GM23338 (cell line): ENCODE measurements around the gene MSRB1. TPM values are rescaled to one million over a fixed set of nuclear protein-coding genes. Genes with fewer than 3 reads are reported as not detected.
A peak's percentile ranks its signal among the peaks of the same experiment; 100 is the strongest.

ENCODE experiments used
- ATAC-seq: fragments of 200-7000 bp; cut with Tn5 transposase; 3 replicates; pipeline ENCODE4 v1.9.1; 2020
- DNase-seq: peaks from one replicate; pipeline ENCODE4 v3.0.0-alpha.2; 2015; ENCODE audit warnings: low spot score
- H2AFZ ChIP-seq: fragments of 200-600 bp; sonication (generic); 2 replicates; pipeline ENCODE4 v1.8.0; 2016; ENCODE audit warnings: antibody characterized with exemption, mild to moderate bottlenecking, moderate library complexity
- H3F3A ChIP-seq: fragments of 200-600 bp; sonication (generic); replicated peaks from 2 replicates; pipeline ENCODE4 v1.8.0; 2017; ENCODE audit warnings: antibody characterized with exemption, mixed run types, low read depth
- H3K27ac ChIP-seq: fragments of 200-600 bp; sonication (generic); 2 replicates; pipeline ENCODE4 v1.6.1; 2016; ENCODE audit warnings: low read depth
- H3K27me3 ChIP-seq: fragments of 200-600 bp; sonication (generic); 2 replicates; pipeline ENCODE4 v1.8.0; 2016; ENCODE audit warnings: mild to moderate bottlenecking, mixed run types, moderate library complexity; ENCODE audit not compliant: insufficient read depth
- H3K36me3 ChIP-seq: fragments of 200-600 bp; sonication (generic); 2 replicates; pipeline ENCODE4 v1.8.0; 2016; ENCODE audit warnings: mild to moderate bottlenecking; ENCODE audit not compliant: insufficient read depth
- H3K4me1 ChIP-seq: fragments of 200-600 bp; sonication (generic); 2 replicates; pipeline ENCODE4 v1.8.0; 2016; ENCODE audit warnings: mild to moderate bottlenecking, moderate library complexity; ENCODE audit not compliant: insufficient read depth
- H3K4me2 ChIP-seq: fragments of 200-600 bp; sonication (generic); 2 replicates; pipeline ENCODE4 v1.7.1; 2017; ENCODE audit warnings: mixed run types
- H3K4me3 ChIP-seq: fragments of 200-600 bp; sonication (generic); 2 replicates; pipeline ENCODE4 v1.6.1; 2016; ENCODE audit warnings: mixed run types
- H3K79me2 ChIP-seq: fragments of 200-600 bp; sonication (generic); replicated peaks from 2 replicates; pipeline ENCODE4 v1.8.0; 2017; ENCODE audit warnings: mild to moderate bottlenecking; ENCODE audit not compliant: insufficient read depth
- H3K9me2 ChIP-seq: fragments of 200-600 bp; sonication (generic); 2 replicates; pipeline ENCODE4 v1.8.0; 2017; ENCODE audit not compliant: insufficient read depth
- H4K20me1 ChIP-seq: fragments of 200-600 bp; sonication (generic); replicated peaks from 2 replicates; pipeline ENCODE4 v1.8.0; 2017; ENCODE audit warnings: mild to moderate bottlenecking; ENCODE audit not compliant: insufficient read depth
- H3K27ac Mint-ChIP-seq: 2 replicates; pipeline ENCODE4 v1.8.0; 2020; ENCODE audit warnings: inconsistent platforms, mild to moderate bottlenecking, moderate library complexity, mixed read lengths
- H3K27me3 Mint-ChIP-seq: 3 replicates; pipeline ENCODE4 v1.8.0; 2022; ENCODE audit warnings: low read depth, mild to moderate bottlenecking, moderate library complexity, mixed read lengths, inconsistent platforms; ENCODE audit not compliant: insufficient read depth, poor library complexity
- H3K36me3 Mint-ChIP-seq: 3 replicates; pipeline ENCODE4 v1.8.0; 2021; ENCODE audit warnings: low read depth, mild to moderate bottlenecking, inconsistent platforms, moderate library complexity, mixed read lengths
- H3K4me1 Mint-ChIP-seq: 3 replicates; pipeline ENCODE4 v1.8.0; 2020; ENCODE audit warnings: mild to moderate bottlenecking, inconsistent platforms, mixed read lengths
- H3K4me3 Mint-ChIP-seq: 3 replicates; pipeline ENCODE4 v1.8.0; 2021; ENCODE audit warnings: moderate library complexity, mild to moderate bottlenecking, inconsistent platforms, mixed read lengths
- H3K9me3 Mint-ChIP-seq: 3 replicates; pipeline ENCODE4 v1.8.0; 2020; ENCODE audit warnings: moderate library complexity, mild to moderate bottlenecking, inconsistent platforms, mixed read lengths
- CREB1 ChIP-seq: fragments of 250-450 bp; sonication (Bioruptor Pico); IDR thresholded peaks from 2 replicates; pipeline ENCODE4 v1.5.0; 2020; ENCODE audit warnings: low read depth, mild to moderate bottlenecking, moderate library complexity
- CTCF ChIP-seq, 2 experiments: fragments of 200-600 bp in 1 of 2; sonication (generic) in 1 of 2; conservative IDR thresholded peaks; 2 replicates each; pipeline versions ENCODE4 v1.5.1 to v1.6.1; 2016 to 2017; ENCODE audit warnings: antibody characterized with exemption in 2 of 2, low read depth in 2 of 2, mild to moderate bottlenecking in 2 of 2, moderate library complexity in 1 of 2
- EZH2 ChIP-seq: fragments of 200-600 bp; sonication (generic); IDR thresholded peaks from one replicate; pipeline ENCODE4 v1.8.0; 2017; ENCODE audit warnings: antibody characterized with exemption, mild to moderate bottlenecking, low read depth; ENCODE audit not compliant: unreplicated experiment
- JUNB ChIP-seq: IDR thresholded peaks from one replicate; pipeline ENCODE4 v1.6.1; 2016; ENCODE audit warnings: antibody characterized with exemption; ENCODE audit not compliant: unreplicated experiment
- POLR2AphosphoS5 ChIP-seq: IDR thresholded peaks from 2 replicates; pipeline ENCODE4 v1.6.1; 2016; ENCODE audit warnings: antibody characterized with exemption, low read depth
- STAT1 ChIP-seq: IDR thresholded peaks from one replicate; pipeline ENCODE4 v1.6.1; 2016; ENCODE audit warnings: antibody characterized with exemption; ENCODE audit not compliant: unreplicated experiment
- polyA plus RNA-seq: library from polyadenylated mRNA; unstranded; fragments of >200 nt; fragmentation: Nextera tagmentation; extraction: Ambion mirVana; gene quantifications from 2 replicates; pipeline ENCODE4 v1.2.1, GENCODE V29; 2016
- total RNA-seq: library from RNA; depleted of rRNA; stranded (reverse); fragments of >200 nt; shearing (Covaris generic); gene quantifications from 2 replicates; pipeline ENCODE4 v1.2.3, GENCODE V29; 2014
- TF ChIP-seq, protein P1 (sequence below): fragments of 250-450 bp; sonication (Bioruptor Pico); IDR thresholded peaks from 2 replicates; pipeline ENCODE4 v1.5.0; 2020; ENCODE audit warnings: mild to moderate bottlenecking, moderate library complexity

MSRB1 gene
- total and polyA plus RNA-seq, 2 experiments from 2014 or later, result 30.4 to 31.3 TPM

DNA sequence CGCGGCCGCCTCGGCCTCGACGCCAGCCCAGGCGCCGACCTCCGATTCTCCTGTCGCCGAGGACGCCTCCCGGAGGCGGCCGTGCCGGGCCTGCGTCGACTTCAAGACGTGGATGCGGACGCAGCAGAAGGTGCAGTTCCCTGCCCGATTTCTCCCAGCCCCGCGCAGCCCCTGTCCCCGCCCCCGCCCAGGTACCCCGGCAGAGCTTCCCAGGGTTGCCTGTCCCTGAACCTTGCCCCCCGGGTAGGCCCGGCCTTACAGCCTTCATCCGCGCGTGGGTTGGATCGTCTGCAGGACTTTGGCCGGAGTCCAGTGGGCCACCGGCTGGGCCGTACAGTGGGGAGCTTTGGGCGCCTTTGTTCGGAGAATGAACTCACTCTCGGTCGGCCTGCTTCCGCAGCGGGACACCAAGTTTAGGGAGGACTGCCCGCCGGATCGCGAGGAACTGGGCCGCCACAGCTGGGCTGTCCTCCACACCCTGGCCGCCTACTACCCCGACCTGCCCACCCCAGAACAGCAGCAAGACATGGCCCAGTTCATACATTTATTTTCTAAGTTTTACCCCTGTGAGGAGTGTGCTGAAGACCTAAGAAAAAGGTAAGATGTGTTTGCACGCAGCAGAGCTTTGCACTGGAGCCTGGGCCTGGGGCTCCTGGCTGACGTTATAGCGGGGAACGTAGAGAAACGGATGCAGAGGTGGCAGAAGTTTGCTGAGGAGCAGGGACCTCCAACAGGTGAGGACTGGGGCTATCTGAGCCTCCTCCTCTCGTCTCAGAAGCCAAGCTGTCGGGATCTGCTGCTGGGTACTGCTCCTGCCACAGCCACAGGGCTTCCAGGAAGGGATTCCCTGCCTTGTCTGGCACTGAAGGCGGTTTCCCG is 41.6 kb upstream of the MSRB1 start:
- Mint-ChIP-seq H3K27ac (peak overlapping the region; percentile 89), H3K36me3 (peaks cover 17% of the 10 kb centered on the region), H3K4me3 (peak overlapping the region; percentile 92), H3K27me3 (peaks cover 70% of the 10 kb centered on the region), H3K4me1 (peaks cover 30% of the 10 kb centered on the region), H3K9me3 (no peaks in the 10 kb centered on the region)
- Histone ChIP-seq H4K20me1 (no peaks in the 10 kb centered on the region; the same call in 1 of the 2 replicates), H3K27ac (peak overlapping the region; percentile 50; the same call in 1 of the 2 replicates), H3K79me2 (peaks cover 4% of the 10 kb centered on the region; the same call in 1 of the 2 replicates), H3K9me2 (no peaks in the 10 kb centered on the region), H3K4me1 (peaks cover 24% of the 10 kb centered on the region), H3K4me3 (peak overlapping the region; percentile 95), H3K36me3 (no peaks in the 10 kb centered on the region), H3K27me3 (peaks cover 54% of the 10 kb centered on the region), H2AFZ (peak overlapping the region; percentile 47; the same call in 1 of the 2 replicates), H3K4me2 (peak overlapping the region; percentile 96), H3F3A (peaks cover 38% of the 10 kb centered on the region)
- peak; percentile 5; the same call in 2 of the 3 replicates for ATAC-seq
- TF ChIP-seq EZH2 (no peak), STAT1 (no peak), JUNB (no peak), CTCF (conservative IDR thresholded peaks at IDR 0.05; ENCODE audit: low read depth in 2 of 2) (no peak), POLR2AphosphoS5 (no peak)
- peak; percentile 70 for DNase-seq

- Mint-ChIP-seq H3K27ac (peak within 1 kb of the TSS; percentile 89), H3K27me3 (peaks cover 65% of the 10 kb centered on the region), H3K4me1 (peaks cover 26% of the 10 kb centered on the region), H3K9me3 (no peaks in the 10 kb centered on the region), H3K4me3 (peak within 1 kb of the TSS; percentile 92), H3K36me3 (peaks cover 17% of the 10 kb centered on the region)
- H3F3A ChIP-seq, result peaks cover 35% of the 10 kb centered on the region
- no peaks in the 10 kb centered on the region for H3K36me3 ChIP-seq
- peak; percentile 67 for ATAC-seq
- no peaks in the 10 kb centered on the region; the same call in none of the 2 replicates for H4K20me1 ChIP-seq
- peak within 1 kb of the TSS; percentile 50; the same call in 1 of the 2 replicates for H3K27ac ChIP-seq
- peak within 1 kb of the TSS; percentile 87 for H2AFZ ChIP-seq
- H3K4me2 ChIP-seq, result peak within 1 kb of the TSS; percentile 96
- peaks cover 4% of the 10 kb centered on the region; the same call in 1 of the 2 replicates for H3K79me2 ChIP-seq
- H3K27me3 ChIP-seq, result peaks cover 46% of the 10 kb centered on the region
- TF ChIP-seq CREB1 (CRISPR knock-in tag), result peak; percentile 37; the same call in 1 of the 2 replicates
- peak; percentile 60 for TF ChIP-seq POLR2AphosphoS5
- TF ChIP-seq, protein P1, sequence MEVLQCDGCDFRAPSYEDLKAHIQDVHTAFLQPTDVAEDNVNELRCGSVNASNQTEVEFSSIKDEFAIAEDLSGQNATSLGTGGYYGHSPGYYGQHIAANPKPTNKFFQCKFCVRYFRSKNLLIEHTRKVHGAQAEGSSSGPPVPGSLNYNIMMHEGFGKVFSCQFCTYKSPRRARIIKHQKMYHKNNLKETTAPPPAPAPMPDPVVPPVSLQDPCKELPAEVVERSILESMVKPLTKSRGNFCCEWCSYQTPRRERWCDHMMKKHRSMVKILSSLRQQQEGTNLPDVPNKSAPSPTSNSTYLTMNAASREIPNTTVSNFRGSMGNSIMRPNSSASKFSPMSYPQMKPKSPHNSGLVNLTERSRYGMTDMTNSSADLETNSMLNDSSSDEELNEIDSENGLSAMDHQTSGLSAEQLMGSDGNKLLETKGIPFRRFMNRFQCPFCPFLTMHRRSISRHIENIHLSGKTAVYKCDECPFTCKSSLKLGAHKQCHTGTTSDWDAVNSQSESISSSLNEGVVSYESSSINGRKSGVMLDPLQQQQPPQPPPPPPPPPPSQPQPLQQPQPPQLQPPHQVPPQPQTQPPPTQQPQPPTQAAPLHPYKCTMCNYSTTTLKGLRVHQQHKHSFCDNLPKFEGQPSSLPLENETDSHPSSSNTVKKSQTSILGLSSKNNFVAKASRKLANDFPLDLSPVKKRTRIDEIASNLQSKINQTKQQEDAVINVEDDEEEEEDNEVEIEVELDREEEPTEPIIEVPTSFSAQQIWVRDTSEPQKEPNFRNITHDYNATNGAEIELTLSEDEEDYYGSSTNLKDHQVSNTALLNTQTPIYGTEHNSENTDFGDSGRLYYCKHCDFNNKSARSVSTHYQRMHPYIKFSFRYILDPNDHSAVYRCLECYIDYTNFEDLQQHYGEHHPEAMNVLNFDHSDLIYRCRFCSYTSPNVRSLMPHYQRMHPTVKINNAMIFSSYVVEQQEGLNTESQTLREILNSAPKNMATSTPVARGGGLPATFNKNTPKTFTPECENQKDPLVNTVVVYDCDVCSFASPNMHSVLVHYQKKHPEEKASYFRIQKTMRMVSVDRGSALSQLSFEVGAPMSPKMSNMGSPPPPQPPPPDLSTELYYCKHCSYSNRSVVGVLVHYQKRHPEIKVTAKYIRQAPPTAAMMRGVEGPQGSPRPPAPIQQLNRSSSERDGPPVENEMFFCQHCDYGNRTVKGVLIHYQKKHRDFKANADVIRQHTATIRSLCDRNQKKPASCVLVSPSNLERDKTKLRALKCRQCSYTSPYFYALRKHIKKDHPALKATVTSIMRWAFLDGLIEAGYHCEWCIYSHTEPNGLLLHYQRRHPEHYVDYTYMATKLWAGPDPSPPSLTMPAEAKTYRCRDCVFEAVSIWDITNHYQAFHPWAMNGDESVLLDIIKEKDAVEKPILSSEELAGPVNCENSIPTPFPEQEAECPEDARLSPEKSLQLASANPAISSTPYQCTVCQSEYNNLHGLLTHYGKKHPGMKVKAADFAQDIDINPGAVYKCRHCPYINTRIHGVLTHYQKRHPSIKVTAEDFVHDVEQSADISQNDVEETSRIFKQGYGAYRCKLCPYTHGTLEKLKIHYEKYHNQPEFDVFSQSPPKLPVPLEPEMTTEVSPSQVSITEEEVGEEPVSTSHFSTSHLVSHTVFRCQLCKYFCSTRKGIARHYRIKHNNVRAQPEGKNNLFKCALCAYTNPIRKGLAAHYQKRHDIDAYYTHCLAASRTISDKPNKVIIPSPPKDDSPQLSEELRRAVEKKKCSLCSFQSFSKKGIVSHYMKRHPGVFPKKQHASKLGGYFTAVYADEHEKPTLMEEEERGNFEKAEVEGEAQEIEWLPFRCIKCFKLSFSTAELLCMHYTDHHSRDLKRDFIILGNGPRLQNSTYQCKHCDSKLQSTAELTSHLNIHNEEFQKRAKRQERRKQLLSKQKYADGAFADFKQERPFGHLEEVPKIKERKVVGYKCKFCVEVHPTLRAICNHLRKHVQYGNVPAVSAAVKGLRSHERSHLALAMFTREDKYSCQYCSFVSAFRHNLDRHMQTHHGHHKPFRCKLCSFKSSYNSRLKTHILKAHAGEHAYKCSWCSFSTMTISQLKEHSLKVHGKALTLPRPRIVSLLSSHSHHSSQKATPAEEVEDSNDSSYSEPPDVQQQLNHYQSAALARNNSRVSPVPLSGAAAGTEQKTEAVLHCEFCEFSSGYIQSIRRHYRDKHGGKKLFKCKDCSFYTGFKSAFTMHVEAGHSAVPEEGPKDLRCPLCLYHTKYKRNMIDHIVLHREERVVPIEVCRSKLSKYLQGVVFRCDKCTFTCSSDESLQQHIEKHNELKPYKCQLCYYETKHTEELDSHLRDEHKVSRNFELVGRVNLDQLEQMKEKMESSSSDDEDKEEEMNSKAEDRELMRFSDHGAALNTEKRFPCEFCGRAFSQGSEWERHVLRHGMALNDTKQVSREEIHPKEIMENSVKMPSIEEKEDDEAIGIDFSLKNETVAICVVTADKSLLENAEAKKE (CRISPR knock-in tag), result no peak
- peak; percentile 32 to 56; a peak in 2 of 4 replicates for TF ChIP-seq CTCF (conservative IDR thresholded peaks at IDR 0.05; ENCODE audit: low read depth in 2 of 2)
- peak; percentile 98 for DNase-seq
- peak within 1 kb of the TSS; percentile 95 for H3K4me3 ChIP-seq
- no peaks in the 10 kb centered on the region for H3K9me2 ChIP-seq
- H3K4me1 ChIP-seq, result peaks cover 21% of the 10 kb centered on the region
Measured at GRCh38 chr16:1983544-1984346, 40.7 kb upstream of the MSRB1 start, which contains the start of gene GFER. Gene GFER, plus strand, starts transcription at chr16:1984193. Its CDS starts 26 bp downstream, at chr16:1984219.
